Smooth muscle cell (in vitro differentiated cells): ENCODE results near the gene NYNRIN. TPM values are rescaled to one million over a fixed set of nuclear protein-coding genes. Genes with fewer than 3 reads are reported as not detected.

Experiments
- DNase-seq: peaks from one replicate; lab custom pipeline; 2025; ENCODE audit not compliant: unreplicated experiment; lab: John Stamatoyannopoulos, UW
- H2AFZ ChIP-seq: fragments of 200-600 bp; sonication (generic); 2 replicates; pipeline ENCODE4 v1.6.0; 2016; ENCODE audit warnings: antibody characterized with exemption, low read depth, mild to moderate bottlenecking
- H3F3A ChIP-seq: fragments of 200-600 bp; sonication (generic); 2 replicates; pipeline ENCODE4 v1.6.0; 2017; ENCODE audit warnings: antibody characterized with exemption, low read depth
- H3K27ac ChIP-seq: fragments of 200-600 bp; sonication (generic); 2 replicates; pipeline ENCODE4 v1.5.1; 2016; ENCODE audit warnings: low read depth, mild to moderate bottlenecking
- H3K27me3 ChIP-seq: fragments of 200-600 bp; sonication (generic); 2 replicates; pipeline ENCODE4 v1.6.1; 2016; ENCODE audit warnings: low read depth, mild to moderate bottlenecking
- H3K36me3 ChIP-seq: fragments of 200-600 bp; sonication (generic); 2 replicates; pipeline ENCODE4 v1.5.1; 2016; ENCODE audit warnings: low read depth
- H3K4me1 ChIP-seq: fragments of 200-600 bp; sonication (generic); 2 replicates; pipeline ENCODE4 v1.5.1; 2016; ENCODE audit warnings: low read depth
- H3K4me2 ChIP-seq: fragments of 200-600 bp; sonication (generic); 2 replicates; pipeline ENCODE4 v1.6.0; 2016; ENCODE audit warnings: mild to moderate bottlenecking
- H3K4me3 ChIP-seq: fragments of 200-600 bp; sonication (generic); 2 replicates; pipeline ENCODE4 v1.5.1; 2016; ENCODE audit warnings: mild to moderate bottlenecking
- H3K79me2 ChIP-seq: fragments of 200-600 bp; sonication (generic); 2 replicates; pipeline ENCODE4 v1.6.0; 2016; ENCODE audit warnings: low read depth, mild to moderate bottlenecking
- H3K9ac ChIP-seq: fragments of 200-600 bp; sonication (generic); 2 replicates; pipeline ENCODE4 v1.6.0; 2016; ENCODE audit warnings: low read depth
- H3K9me3 ChIP-seq: fragments of 200-600 bp; sonication (generic); replicated peaks from 2 replicates; pipeline ENCODE4 v1.5.1; 2016; ENCODE audit warnings: low read depth
- H4K20me1 ChIP-seq: fragments of 200-600 bp; sonication (generic); 2 replicates; pipeline ENCODE4 v1.6.0; 2016; ENCODE audit warnings: low read depth
- WGBS: methylation state at CpG from one replicate; pipeline ENCODE4 v1.1.7; 2016; ENCODE audit warnings: low lambda C conversion rate; 5-methylcytosine and 5-hydroxymethylcytosine counted together
- polyA plus RNA-seq: library from polyadenylated mRNA; unstranded; fragments of >200 nt; fragmentation: Nextera tagmentation; extraction: Ambion mirVana; gene quantifications from 2 replicates; pipeline ENCODE4 v1.2.1, GENCODE V29; 2016
- total RNA-seq: library from RNA; depleted of rRNA; stranded (reverse); fragments of >200 nt; gene quantifications from 2 replicates; pipeline ENCODE4 v1.2.3, GENCODE V29; 2014
- TF ChIP-seq, protein P1 (sequence below): fragments of 200-600 bp; sonication (generic); IDR thresholded peaks from 2 replicates; pipeline ENCODE4 v1.5.1; 2017; ENCODE audit warnings: borderline replicate concordance, mild to moderate bottlenecking, antibody characterized with exemption; ENCODE audit not compliant: insufficient read depth, poor library complexity, severe bottlenecking

NYNRIN gene
- 38.0 and 41.1 TPM in 2 replicates for total RNA-seq
- 29.5 and 30.3 TPM in 2 replicates for polyA plus RNA-seq

DNA sequence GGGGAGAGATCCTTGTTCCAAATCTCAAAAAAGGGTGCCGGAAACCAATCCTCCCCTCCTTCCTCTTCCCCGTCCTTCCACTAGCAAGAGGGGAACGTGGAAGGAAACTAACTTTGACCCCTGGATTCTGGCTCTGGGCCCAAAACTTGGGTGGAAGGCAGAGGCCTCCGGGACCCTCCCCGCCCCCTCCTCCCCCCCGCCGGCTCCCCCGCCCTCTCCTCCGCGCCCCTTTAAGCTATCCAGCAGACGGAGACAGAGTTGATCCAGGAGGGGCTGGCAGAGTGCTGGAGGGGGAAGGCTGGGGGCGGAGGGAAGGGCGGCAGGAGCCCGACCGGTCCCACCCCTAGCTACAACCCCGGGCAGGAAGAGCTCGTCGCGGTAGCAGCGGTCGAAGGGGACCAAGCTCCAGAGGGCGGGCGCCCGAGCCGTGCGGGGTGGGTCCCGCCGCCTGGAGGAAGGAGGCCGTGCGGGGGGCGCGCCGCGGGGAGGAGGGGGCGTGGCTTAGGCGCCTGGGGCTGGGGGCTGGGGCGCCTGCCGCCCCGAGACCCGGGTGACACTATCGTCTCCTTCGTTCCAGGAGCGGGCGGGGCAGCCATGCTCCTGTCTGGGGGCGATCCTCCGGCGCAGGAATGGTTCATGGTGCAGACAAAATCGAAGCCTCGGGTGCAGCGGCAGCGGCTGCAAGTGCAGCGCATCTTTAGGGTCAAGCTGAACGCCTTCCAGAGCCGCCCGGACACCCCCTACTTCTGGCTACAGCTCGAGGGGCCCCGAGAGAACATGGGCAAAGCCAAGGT is at the start of gene NYNRIN:
Gene NYNRIN (plus strand): TSS at position 351 of the 794 bp plus-strand sequence. CDS start 244 bp downstream, at position 595.
- TF ChIP-seq, protein P1, sequence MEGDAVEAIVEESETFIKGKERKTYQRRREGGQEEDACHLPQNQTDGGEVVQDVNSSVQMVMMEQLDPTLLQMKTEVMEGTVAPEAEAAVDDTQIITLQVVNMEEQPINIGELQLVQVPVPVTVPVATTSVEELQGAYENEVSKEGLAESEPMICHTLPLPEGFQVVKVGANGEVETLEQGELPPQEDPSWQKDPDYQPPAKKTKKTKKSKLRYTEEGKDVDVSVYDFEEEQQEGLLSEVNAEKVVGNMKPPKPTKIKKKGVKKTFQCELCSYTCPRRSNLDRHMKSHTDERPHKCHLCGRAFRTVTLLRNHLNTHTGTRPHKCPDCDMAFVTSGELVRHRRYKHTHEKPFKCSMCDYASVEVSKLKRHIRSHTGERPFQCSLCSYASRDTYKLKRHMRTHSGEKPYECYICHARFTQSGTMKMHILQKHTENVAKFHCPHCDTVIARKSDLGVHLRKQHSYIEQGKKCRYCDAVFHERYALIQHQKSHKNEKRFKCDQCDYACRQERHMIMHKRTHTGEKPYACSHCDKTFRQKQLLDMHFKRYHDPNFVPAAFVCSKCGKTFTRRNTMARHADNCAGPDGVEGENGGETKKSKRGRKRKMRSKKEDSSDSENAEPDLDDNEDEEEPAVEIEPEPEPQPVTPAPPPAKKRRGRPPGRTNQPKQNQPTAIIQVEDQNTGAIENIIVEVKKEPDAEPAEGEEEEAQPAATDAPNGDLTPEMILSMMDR, result no peak
- peak within 1 kb of the TSS; percentile 26 for H3K27ac ChIP-seq
- peaks cover 23% of the 10 kb centered on the region for H4K20me1 ChIP-seq
- peak within 1 kb of the TSS; percentile 89 for H3K4me2 ChIP-seq
- H3K4me1 ChIP-seq, result peaks cover 32% of the 10 kb centered on the region
- H3K79me2 ChIP-seq, result peaks cover 38% of the 10 kb centered on the region
- peak within 1 kb of the TSS; percentile 31 for H2AFZ ChIP-seq
- no peaks in the 10 kb centered on the region for H3F3A ChIP-seq
- peak within 1 kb of the TSS; percentile 50 for H3K9ac ChIP-seq
- 4% methylated on average over 16 of the region's 57 CpGs for WGBS
- peak; percentile 18 for DNase-seq
- H3K36me3 ChIP-seq, result no peaks in the 10 kb centered on the region
- H3K4me3 ChIP-seq, result peak within 1 kb of the TSS; percentile 83
- no peaks in the 10 kb centered on the region for H3K27me3 ChIP-seq
- no peaks in the 10 kb centered on the region for H3K9me3 ChIP-seq

DNA sequence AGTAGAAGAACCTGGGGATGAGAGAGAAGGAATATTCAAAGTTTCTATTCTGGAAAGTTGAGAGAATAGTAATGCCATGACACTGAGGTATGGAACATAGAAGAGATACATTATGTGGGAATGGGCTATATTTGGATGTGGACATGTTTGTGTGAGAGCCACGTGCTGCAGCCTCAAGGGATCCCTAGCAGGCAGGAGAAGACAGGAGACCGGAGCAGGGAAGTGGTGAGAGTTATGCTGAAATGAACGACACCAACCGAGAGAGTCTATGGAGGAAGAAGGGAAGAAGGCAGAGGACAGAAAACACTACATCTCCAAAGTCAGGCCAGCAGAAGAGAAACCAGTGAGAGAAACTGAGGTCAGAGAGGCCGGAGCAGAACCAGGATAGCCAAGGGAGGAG is 49.1 kb upstream of the NYNRIN start:
- H3K79me2 ChIP-seq, result no peaks in the 10 kb centered on the region
- TF ChIP-seq, protein P1, result no peak

DNA sequence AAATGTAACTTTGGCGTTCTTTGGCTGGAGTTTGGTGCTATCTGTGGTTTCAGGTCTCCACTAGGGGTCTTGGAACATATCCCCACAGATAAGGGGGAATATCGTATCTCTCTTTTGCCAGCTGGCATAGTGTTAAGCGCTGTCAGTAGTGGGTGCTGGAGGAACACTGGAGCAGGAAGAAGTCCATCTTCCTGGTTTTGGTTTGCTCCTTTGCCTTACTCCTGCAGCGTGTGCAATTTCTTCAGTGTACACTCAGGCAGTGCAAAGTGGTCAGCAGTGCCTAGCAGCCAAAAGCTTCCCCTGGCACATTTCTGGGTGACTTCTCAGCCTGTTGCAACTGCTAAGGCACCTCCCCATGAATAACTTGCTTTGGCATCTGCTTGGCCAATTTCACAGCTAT is 47.3 kb upstream of the NYNRIN start:
- H3K27ac ChIP-seq, result no peak overlapping the region
- no peaks in the 10 kb centered on the region for H3K4me1 ChIP-seq
- peaks cover 67% of the 10 kb centered on the region for H3K27me3 ChIP-seq
- no peak for DNase-seq
- no peaks in the 10 kb centered on the region for H3K9me3 ChIP-seq
- H3K9ac ChIP-seq, result no peak overlapping the region
- TF ChIP-seq, protein P1, result no peak
- H3K36me3 ChIP-seq, result no peaks in the 10 kb centered on the region
- H3K4me2 ChIP-seq, result no peak overlapping the region
- no peaks in the 10 kb centered on the region for H3F3A ChIP-seq
- H4K20me1 ChIP-seq, result no peaks in the 10 kb centered on the region
- no peak overlapping the region for H3K4me3 ChIP-seq
- no peak overlapping the region for H2AFZ ChIP-seq
- WGBS, result 37% methylated on average over 4 of the region's 4 CpGs
- H3K79me2 ChIP-seq, result no peaks in the 10 kb centered on the region

More for the DNA sequence above, 49.1 kb upstream of the NYNRIN start:
- Histone ChIP-seq H3K9ac (no peak overlapping the region), H3K27ac (no peak overlapping the region), H3K9me3 (no peaks in the 10 kb centered on the region), H3K27me3 (peaks cover 79% of the 10 kb centered on the region), H3K4me2 (no peak overlapping the region), H3K4me1 (no peaks in the 10 kb centered on the region), H3K4me3 (no peak overlapping the region), H2AFZ (no peak overlapping the region), H3F3A (no peaks in the 10 kb centered on the region), H4K20me1 (no peaks in the 10 kb centered on the region), H3K36me3 (no peaks in the 10 kb centered on the region)
- WGBS, result 72% methylated on average over 5 of the region's 5 CpGs
- no peak for DNase-seq
